ENCODE data around the gene IPO5. TPM values are rescaled to one million over a fixed set of nuclear protein-coding genes. Genes with fewer than 3 reads are reported as not detected.
A peak's percentile ranks its signal among the peaks of the same experiment; 100 is the strongest.

IPO5 gene
- total and polyA plus RNA-seq, 7 experiments from 2014 or later: 32.2 to 115 (median 75.9) TPM

DNA sequence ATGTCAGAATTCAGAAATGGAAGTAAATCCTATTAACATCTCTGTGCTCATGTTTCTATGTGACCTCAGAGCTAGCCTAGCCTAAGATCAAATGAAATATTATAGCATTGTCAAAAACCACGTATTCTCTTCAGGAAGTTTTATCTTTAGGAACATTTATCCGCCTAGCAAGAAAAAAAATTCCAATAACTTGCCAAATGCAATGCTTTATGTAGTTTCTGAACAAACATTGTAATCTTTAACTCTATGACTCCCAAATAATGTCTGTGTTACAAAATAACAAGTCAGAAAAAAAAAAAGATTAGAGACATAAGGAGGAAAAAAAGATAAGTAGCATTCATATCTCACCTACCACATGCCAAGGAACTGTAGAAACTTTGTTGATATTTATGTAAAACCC, 18.4 kb upstream of the IPO5 start:
- intact Hi-C loops (cut with micrococcal nuclease): no loop called here
- Mint-ChIP-seq H3K4me1 (no peaks in the 10 kb centered on the region), H3K27me3 (peaks cover 15 to 39% (median 31%) of the 10 kb centered on the region in 5 donors), H3K9me3 (peaks cover 0 to 6% (median 0%) of the 10 kb centered on the region in 11 donors), H3K36me3 (no peaks in the 10 kb centered on the region), H3K27ac (no peak overlapping the region), H3K4me3 (no peak overlapping the region)
- H3K36me3 ChIP-seq (ENCODE audit: control insufficient read depth in 2 of 3, insufficient read depth in 3 of 3, low read length in 3 of 3): no peaks in the 10 kb centered on the region
- H3K27ac ChIP-seq (ENCODE audit: low read depth, low read length): no peak overlapping the region
- no peaks in the 10 kb centered on the region for H3K9me3 ChIP-seq (ENCODE audit: control insufficient read depth in 2 of 3, low read length in 3 of 3)
- POLR2A ChIA-PET: no interaction called here
- ATAC-seq (no peak), DNase-seq (no peak)
- H3K4me3 ChIP-seq (ENCODE audit: low read length): no peak overlapping the region
- no peaks in the 10 kb centered on the region for H3K4me1 ChIP-seq (ENCODE audit: control insufficient read depth in 2 of 2, insufficient read depth in 2 of 2, low read length in 2 of 2)
- CTCF ChIA-PET: no interaction called here
- no peaks in the 10 kb centered on the region for H3K27me3 ChIP-seq (ENCODE audit: control insufficient read depth in 2 of 2, insufficient read depth in 2 of 2, low read length in 2 of 2)

DNA sequence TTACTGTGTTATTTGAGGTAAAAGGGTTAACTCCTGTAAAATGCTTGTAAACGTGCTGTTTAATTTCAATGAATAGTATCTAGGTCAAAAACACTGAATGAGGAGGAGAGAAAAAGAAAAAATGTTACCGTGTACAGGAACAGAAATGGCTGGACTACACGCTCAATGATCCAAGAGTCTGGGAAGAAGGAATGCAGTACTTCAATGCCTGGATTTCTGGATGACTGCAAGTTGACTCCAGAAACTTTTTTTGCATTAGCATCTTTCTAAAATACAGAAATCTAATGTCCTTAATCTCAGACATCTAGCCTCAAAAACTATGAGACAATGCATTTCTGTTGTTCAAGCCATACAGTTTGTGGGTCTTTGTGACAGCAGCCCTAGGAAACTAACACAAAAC, 17.4 kb upstream of the IPO5 start:
- DNase-seq: no peak
- intact Hi-C loops (cut with micrococcal nuclease): no loop called here
- Mint-ChIP-seq H3K27me3 (peaks cover 11 to 34% (median 30%) of the 10 kb centered on the region in 5 donors), H3K27ac (no peak overlapping the region), H3K9me3 (peaks cover 0 to 6% (median 0%) of the 10 kb centered on the region in 11 donors), H3K4me1 (no peaks in the 10 kb centered on the region), H3K4me3 (no peak overlapping the region), H3K36me3 (no peaks in the 10 kb centered on the region)
- H3K36me3 ChIP-seq (ENCODE audit: control insufficient read depth in 2 of 3, insufficient read depth in 3 of 3, low read length in 3 of 3): no peaks in the 10 kb centered on the region
- ATAC-seq: no peak
- H3K4me1 ChIP-seq (ENCODE audit: control insufficient read depth in 2 of 2, insufficient read depth in 2 of 2, low read length in 2 of 2): no peaks in the 10 kb centered on the region
- H3K27ac ChIP-seq (ENCODE audit: low read depth, low read length): no peak overlapping the region
- H3K27me3 ChIP-seq (ENCODE audit: control insufficient read depth in 2 of 2, insufficient read depth in 2 of 2, low read length in 2 of 2): no peaks in the 10 kb centered on the region
- CTCF ChIA-PET: no interaction called here
- H3K9me3 ChIP-seq (ENCODE audit: control insufficient read depth in 2 of 3, low read length in 3 of 3): no peaks in the 10 kb centered on the region
- no peak overlapping the region for H3K4me3 ChIP-seq (ENCODE audit: low read length)
- POLR2A ChIA-PET: no interaction called here

DNA sequence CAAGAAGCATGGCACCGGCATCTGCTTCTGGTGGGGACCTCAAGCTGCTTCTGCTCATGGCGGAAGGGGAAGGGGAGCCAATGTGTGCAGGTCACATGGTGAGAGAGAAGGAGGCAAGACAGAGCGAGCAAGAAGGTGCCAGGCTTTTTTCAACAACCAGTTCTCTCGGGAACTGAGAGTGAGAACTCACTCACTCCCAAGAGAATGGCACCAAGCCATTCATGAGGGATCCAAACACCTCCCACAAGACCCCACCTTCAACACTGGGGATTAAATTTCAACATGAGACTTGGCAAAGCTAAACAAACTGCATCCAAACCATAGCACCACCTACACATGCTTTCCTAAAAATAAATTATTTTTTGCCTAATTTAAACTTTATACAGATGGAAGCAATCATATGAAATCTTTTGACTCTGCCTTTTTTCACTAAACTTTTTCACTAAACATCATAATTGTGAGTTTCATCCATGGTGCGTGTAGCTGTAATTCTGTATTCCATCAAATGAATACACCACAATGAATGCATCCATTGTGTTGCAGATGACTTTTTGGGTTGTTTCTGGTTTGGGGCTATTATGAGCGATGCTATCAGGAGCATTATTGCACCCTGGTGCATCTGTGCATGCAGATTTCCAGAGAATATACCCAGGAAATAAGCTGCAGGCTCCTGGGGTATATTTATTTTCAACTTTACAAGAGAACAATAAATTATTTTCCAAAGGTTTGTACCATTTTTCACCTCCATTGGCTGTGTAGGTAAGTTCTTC, 14.6 kb upstream of the IPO5 start:
- CTCF ChIA-PET: interaction anchor here (0.6 kb wide), 1 partner anchor 22 kb away, joined by 3 read pairs; no protein-coding TSS in a partner anchor

DNA sequence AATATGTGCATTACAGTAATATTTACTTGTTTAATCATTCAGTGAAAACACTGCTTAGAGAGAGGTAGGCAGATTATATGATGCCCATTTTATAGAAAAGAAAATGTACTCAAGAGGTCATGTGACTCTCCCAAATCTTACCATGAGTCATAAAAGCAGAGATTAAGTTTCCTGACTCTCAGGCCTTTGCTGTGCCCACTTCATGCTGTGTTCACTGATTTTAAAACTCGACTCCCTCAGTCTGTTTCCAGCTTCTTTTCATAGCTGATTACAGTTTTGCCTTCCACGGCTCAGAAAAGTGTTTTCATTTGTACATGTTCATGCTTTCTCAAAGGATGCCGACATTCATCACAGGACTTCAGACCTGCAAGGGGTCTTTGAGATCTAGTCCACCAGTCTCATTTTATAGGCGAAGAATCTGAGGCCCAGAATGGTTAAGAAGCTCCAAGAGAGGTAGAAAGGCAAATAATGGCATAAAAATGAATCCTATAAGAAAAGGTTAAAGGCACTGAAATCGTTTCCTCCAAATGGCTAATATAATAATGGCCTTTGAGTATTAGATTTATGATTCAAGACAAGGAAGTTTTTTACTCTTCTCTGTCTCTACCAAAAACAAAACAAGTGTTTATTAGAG, 9.0 kb upstream of the IPO5 start:
- no peak for DNase-seq
- Mint-ChIP-seq H3K4me1 (no peaks in the 10 kb centered on the region), H3K4me3 (no peak overlapping the region), H3K27me3 (peaks cover 2 to 8% (median 5%) of the 10 kb centered on the region in 5 donors), H3K36me3 (no peaks in the 10 kb centered on the region), H3K27ac (no peak overlapping the region), H3K9me3 (peaks cover 0 to 2% (median 0%) of the 10 kb centered on the region in 11 donors)
- Histone ChIP-seq H3K27me3 (ENCODE audit: control insufficient read depth in 2 of 2, insufficient read depth in 2 of 2, low read length in 2 of 2) (no peaks in the 10 kb centered on the region), H3K4me1 (ENCODE audit: control insufficient read depth in 2 of 2, insufficient read depth in 2 of 2, low read length in 2 of 2) (no peaks in the 10 kb centered on the region), H3K4me3 (ENCODE audit: low read length) (no peak overlapping the region), H3K27ac (ENCODE audit: low read depth, low read length) (no peak overlapping the region), H3K36me3 (ENCODE audit: control insufficient read depth in 2 of 3, insufficient read depth in 3 of 3, low read length in 3 of 3) (no peaks in the 10 kb centered on the region), H3K9me3 (ENCODE audit: control insufficient read depth in 2 of 3, low read length in 3 of 3) (no peaks in the 10 kb centered on the region)
- intact Hi-C loops (cut with micrococcal nuclease): no loop called here
- POLR2A ChIA-PET: interaction anchor here (0.6 kb wide), 1 partner anchor 12 kb away, joined by 3 read pairs; no protein-coding TSS in a partner anchor
- ATAC-seq: no peak
- CTCF ChIA-PET: no interaction called here

More for the DNA sequence above, 14.6 kb upstream of the IPO5 start:
- Histone ChIP-seq H3K36me3 (ENCODE audit: control insufficient read depth in 2 of 3, insufficient read depth in 3 of 3, low read length in 3 of 3) (no peaks in the 10 kb centered on the region), H3K27me3 (ENCODE audit: control insufficient read depth in 2 of 2, insufficient read depth in 2 of 2, low read length in 2 of 2) (no peaks in the 10 kb centered on the region), H3K4me1 (ENCODE audit: control insufficient read depth in 2 of 2, insufficient read depth in 2 of 2, low read length in 2 of 2) (no peaks in the 10 kb centered on the region), H3K4me3 (ENCODE audit: low read length) (no peak overlapping the region), H3K27ac (ENCODE audit: low read depth, low read length) (no peak overlapping the region), H3K9me3 (ENCODE audit: control insufficient read depth in 2 of 3, low read length in 3 of 3) (no peaks in the 10 kb centered on the region)
- Mint-ChIP-seq H3K4me3 (no peak overlapping the region), H3K27me3 (peaks cover 9 to 30% (median 24%) of the 10 kb centered on the region in 5 donors), H3K36me3 (no peaks in the 10 kb centered on the region), H3K9me3 (peaks cover 0 to 3% (median 0%) of the 10 kb centered on the region in 11 donors), H3K27ac (no peak overlapping the region), H3K4me1 (no peaks in the 10 kb centered on the region)
- POLR2A ChIA-PET: no interaction called here
- ATAC-seq: no peak
- intact Hi-C loops (cut with micrococcal nuclease): no loop called here
- no peak for DNase-seq

DNA sequence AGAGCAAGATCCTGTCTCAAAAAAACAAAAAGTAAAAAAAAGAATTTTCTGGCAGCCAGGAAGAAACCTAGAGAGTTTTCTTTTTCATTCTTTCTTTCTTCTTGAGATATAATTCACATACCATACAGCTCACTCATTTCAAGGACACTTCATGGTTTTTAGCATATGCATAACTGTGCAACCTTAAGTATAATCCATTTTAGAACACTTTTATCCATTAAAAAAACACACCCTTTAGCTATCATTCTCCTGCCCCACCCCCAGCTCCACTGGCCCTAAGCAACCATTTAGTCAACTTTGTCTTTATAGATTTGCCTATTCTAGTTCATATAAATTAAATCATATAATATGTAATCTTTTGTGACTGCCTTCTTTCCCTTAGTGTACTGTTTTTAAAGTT, 8.1 kb upstream of the IPO5 start:
- Mint-ChIP-seq H3K27me3 (peaks cover 0 to 4% (median 2%) of the 10 kb centered on the region in 5 donors), H3K4me3 (no peak overlapping the region), H3K36me3 (peaks cover 0 to 4% (median 2%) of the 10 kb centered on the region in 5 donors), H3K9me3 (peaks cover 0 to 4% (median 3%) of the 10 kb centered on the region in 11 donors), H3K27ac (peak overlapping the region in 1 of 9 donors; percentile 59), H3K4me1 (no peaks in the 10 kb centered on the region)
- no peak overlapping the region for H3K27ac ChIP-seq (ENCODE audit: low read depth, low read length)
- intact Hi-C loops (cut with micrococcal nuclease): no loop called here
- H3K9me3 ChIP-seq (ENCODE audit: control insufficient read depth in 2 of 3, low read length in 3 of 3): no peaks in the 10 kb centered on the region
- H3K4me3 ChIP-seq (ENCODE audit: low read length): no peak overlapping the region
- ChIA-PET POLR2A (no interaction called here), CTCF (no interaction called here)
- no peaks in the 10 kb centered on the region for H3K27me3 ChIP-seq (ENCODE audit: control insufficient read depth in 2 of 2, insufficient read depth in 2 of 2, low read length in 2 of 2)
- no peaks in the 10 kb centered on the region for H3K36me3 ChIP-seq (ENCODE audit: control insufficient read depth in 2 of 3, insufficient read depth in 3 of 3, low read length in 3 of 3)
- ATAC-seq (no peak), DNase-seq (no peak)
- no peaks in the 10 kb centered on the region for H3K4me1 ChIP-seq (ENCODE audit: control insufficient read depth in 2 of 2, insufficient read depth in 2 of 2, low read length in 2 of 2)

DNA sequence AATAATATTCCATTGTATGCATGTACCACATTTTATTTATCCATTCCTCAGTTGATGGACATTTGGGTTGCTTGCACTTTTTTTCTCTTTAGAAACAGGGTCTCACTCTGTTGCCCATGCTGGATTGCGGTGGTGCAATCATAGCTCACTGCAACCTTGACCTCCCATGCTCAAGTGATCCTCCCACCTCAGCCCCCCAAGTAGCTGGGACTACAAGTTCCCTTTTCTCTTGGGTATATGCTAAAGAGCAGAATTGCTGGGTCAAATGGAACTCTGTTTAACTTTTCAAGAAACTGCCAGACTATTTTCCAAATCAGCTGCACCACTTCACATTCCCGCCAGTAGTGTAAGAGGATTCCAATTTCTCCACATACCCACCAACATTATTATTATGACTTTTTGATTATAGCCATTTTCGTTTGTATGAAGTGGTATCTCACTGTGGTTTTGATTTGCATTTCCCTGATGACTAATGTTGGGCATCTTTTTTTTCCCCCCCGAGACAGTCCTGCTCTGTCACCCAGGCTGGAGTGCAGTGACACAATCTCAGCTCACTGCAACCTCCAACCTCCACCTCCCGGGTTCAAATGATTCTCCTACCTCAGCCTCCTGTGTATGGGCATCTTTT, 7.6 kb upstream of the IPO5 start:
- Mint-ChIP-seq H3K4me1 (no peaks in the 10 kb centered on the region), H3K27me3 (peaks cover 0 to 9% (median 4%) of the 10 kb centered on the region in 5 donors), H3K36me3 (peaks cover 0 to 7% (median 3%) of the 10 kb centered on the region in 5 donors), H3K27ac (no peak overlapping the region), H3K9me3 (peaks cover 0 to 8% (median 4%) of the 10 kb centered on the region in 11 donors), H3K4me3 (no peak overlapping the region)
- POLR2A ChIA-PET: no interaction called here
- H3K4me3 ChIP-seq (ENCODE audit: low read length): no peak overlapping the region
- intact Hi-C loops (cut with micrococcal nuclease): no loop called here
- ATAC-seq: no peak
- no peaks in the 10 kb centered on the region for H3K4me1 ChIP-seq (ENCODE audit: control insufficient read depth in 2 of 2, insufficient read depth in 2 of 2, low read length in 2 of 2)
- no peak overlapping the region for H3K27ac ChIP-seq (ENCODE audit: low read depth, low read length)
- no peak for DNase-seq
- no peaks in the 10 kb centered on the region for H3K36me3 ChIP-seq (ENCODE audit: control insufficient read depth in 2 of 3, insufficient read depth in 3 of 3, low read length in 3 of 3)
- H3K9me3 ChIP-seq (ENCODE audit: control insufficient read depth in 2 of 3, low read length in 3 of 3): no peaks in the 10 kb centered on the region
- CTCF ChIA-PET: no interaction called here
- H3K27me3 ChIP-seq (ENCODE audit: control insufficient read depth in 2 of 2, insufficient read depth in 2 of 2, low read length in 2 of 2): no peaks in the 10 kb centered on the region
